Head of caudate nucleus (tissue), 42 donors: ENCODE data around the gene VWA3B.
A peak's percentile ranks its signal among the peaks of the same experiment; 100 is the strongest.
"Not testable (repeated sequence)": the region's sequence is repeated elsewhere in the genome, so short reads cannot be mapped to it uniquely, and the experiment has no call there.

ENCODE experiments used
- DNase-seq, 42 donors: peaks; one replicate each; pipeline versions ENCODE4 v3.0.0 to v3.0.0-alpha.2; 2020 to 2021; ENCODE audit warnings: mixed read lengths in 7 of 42
- intact Hi-C: fragments of 100-400 bp; cut with DNase I; formaldehyde crosslinking; loops from one replicate; pipeline ENCODE4 v1.15.0; 2022

Gene VWA3B

GRCh38 chr2:98127229-98127989 is 40.4 kb downstream of the VWA3B start:
- intact Hi-C loops = no loop called here

GRCh38 chr2:98128556-98129109 is 41.7 kb downstream of the VWA3B start:
- intact Hi-C loops = no loop called here
- no peak for DNase-seq

More at GRCh38 chr2:98127229-98127989, 40.4 kb downstream of the VWA3B start:
- no peak for DNase-seq

- DNase-seq, intact Hi-C loops: not testable (repeated sequence)
Observed at GRCh38 chr2:98130073-98130472, 43.1 kb downstream of the VWA3B start.

- intact Hi-C loops = no loop called here
- peak in 7 of 42 donors; percentile 5 to 58 (median 16) for DNase-seq
Observed at GRCh38 chr2:98134172-98135005, 47.4 kb downstream of the VWA3B start.

GRCh38 chr2:98137196-98137595 is 50.2 kb downstream of the VWA3B start:
- no peak for DNase-seq
- intact Hi-C loops = no loop called here

GRCh38 chr2:98138978-98139377 is 52.0 kb downstream of the VWA3B start:
- peak in 1 of 42 donors; percentile 1 for DNase-seq
- intact Hi-C loops = not testable (repeated sequence)

- intact Hi-C loops = no loop called here
- peak in 7 of 42 donors; percentile 16 to 35 (median 25) for DNase-seq
Observed at GRCh38 chr2:98140210-98140609, 53.2 kb downstream of the VWA3B start.

- intact Hi-C loops = no loop called here
Observed at GRCh38 chr2:98142106-98142791, 55.3 kb downstream of the VWA3B start.

GRCh38 chr2:98145070-98145469 is 58.1 kb downstream of the VWA3B start:
- intact Hi-C loops = no loop called here
- DNase-seq = no peak

More at GRCh38 chr2:98142106-98142791, 55.3 kb downstream of the VWA3B start:
- no peak for DNase-seq

- intact Hi-C loops, DNase-seq: not testable (repeated sequence)
Observed at GRCh38 chr2:98147900-98148299, 60.9 kb downstream of the VWA3B start.

- DNase-seq = no peak
- intact Hi-C loops = no loop called here
Observed at GRCh38 chr2:98148595-98149332, 61.8 kb downstream of the VWA3B start.

GRCh38 chr2:98149333-98149697 is 62.3 kb downstream of the VWA3B start:
- peak in 22 of 42 donors; percentile 7 to 68 (median 27) for DNase-seq
- intact Hi-C loops = no loop called here

- DNase-seq = peak in 2 of 42 donors; percentile 19 to 30
- intact Hi-C loops = no loop called here
Observed at GRCh38 chr2:98153481-98153880, 66.5 kb downstream of the VWA3B start.

- intact Hi-C loops = no loop called here
- DNase-seq = peak in 1 of 42 donors; percentile 10
Observed at GRCh38 chr2:98155291-98155690, 68.3 kb downstream of the VWA3B start.

- DNase-seq = no peak
- intact Hi-C loops = no loop called here
Observed at GRCh38 chr2:98155716-98156115, 68.7 kb downstream of the VWA3B start.

- intact Hi-C loops = no loop called here
- no peak for DNase-seq
Observed at GRCh38 chr2:98156304-98156703, 69.3 kb downstream of the VWA3B start.

- peak in 1 of 42 donors; percentile 14 for DNase-seq
- intact Hi-C loops = no loop called here
Observed at GRCh38 chr2:98157557-98157956, 70.6 kb downstream of the VWA3B start.

- intact Hi-C loops = no loop called here
Observed at GRCh38 chr2:98158305-98158704, 71.3 kb downstream of the VWA3B start.

GRCh38 chr2:98160554-98160953 is 73.6 kb downstream of the VWA3B start:
- no peak for DNase-seq
- intact Hi-C loops = no loop called here

More at GRCh38 chr2:98158305-98158704, 71.3 kb downstream of the VWA3B start:
- no peak for DNase-seq
